NCI-H345 (cell line): ENCODE data around the gene TTC6.

Source experiments
- DNase-seq: peaks from one replicate; lab custom pipeline; 2025; lab: John Stamatoyannopoulos, UW

The TTC6 gene

DNA sequence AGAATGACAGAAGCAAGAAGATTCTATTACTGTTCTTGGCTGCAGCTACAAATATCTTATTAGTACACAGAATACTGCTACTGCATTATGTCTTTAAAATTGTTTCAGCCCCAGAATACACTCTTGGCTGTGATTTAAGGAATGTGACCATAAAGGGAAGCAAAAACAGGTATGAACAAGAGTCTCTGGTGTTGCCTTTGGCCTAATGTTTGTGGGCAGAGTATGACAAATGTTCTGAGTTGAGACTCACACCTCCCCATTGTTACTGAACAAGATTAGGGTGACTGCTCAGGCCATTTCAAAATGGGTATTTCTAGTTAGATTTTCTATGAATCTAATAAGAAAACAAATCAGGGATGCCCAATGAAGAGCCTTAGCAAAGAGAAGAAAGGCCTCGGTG is 28.5 kb downstream of the TTC6 start:
- DNase-seq, result no peak

DNA sequence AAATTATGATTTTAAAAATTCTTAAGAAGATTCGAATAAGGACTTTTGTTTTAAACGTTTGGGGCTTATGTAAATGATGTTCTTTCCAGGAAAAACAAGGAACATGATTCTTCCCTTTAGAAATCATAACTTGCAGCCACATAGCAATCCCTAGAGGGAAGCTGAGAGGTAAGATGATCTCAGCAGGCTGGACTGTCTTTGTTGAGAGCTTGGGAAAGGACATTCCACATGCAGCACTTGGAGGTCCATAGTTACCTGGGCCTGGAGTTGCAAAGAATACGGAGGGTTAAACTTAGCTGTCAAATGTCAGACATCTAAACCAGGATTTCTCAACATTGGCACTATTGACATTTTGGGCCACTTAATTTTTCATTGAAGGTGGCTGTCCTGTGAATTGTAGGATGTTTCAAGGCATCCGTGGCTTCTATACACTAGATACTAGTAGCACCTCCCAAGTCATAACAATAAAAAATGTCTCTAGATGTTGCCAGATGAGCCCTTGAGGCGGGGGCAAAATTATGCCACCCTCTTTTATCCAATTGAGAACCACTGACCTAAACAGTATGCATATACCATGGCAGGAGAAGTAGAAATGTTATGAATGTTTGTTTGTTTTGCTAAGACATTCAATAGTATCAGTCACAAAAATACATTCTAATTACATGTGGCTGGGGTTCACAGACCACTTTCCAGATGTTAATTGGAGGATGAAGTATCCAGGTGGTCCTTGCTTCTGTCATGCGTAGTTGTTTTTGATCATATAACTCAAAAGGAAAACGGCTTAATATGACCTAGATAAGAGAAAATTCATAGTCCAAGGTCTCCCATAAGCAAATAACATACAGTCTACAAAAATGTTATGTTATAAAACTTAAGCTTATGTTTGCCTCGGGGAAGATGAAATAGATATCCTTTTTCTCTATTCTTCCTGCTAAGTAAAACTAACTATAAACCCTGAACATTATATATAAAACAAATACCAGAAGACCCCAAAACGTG is 30.5 kb downstream of the TTC6 start:
- no peak for DNase-seq

DNA sequence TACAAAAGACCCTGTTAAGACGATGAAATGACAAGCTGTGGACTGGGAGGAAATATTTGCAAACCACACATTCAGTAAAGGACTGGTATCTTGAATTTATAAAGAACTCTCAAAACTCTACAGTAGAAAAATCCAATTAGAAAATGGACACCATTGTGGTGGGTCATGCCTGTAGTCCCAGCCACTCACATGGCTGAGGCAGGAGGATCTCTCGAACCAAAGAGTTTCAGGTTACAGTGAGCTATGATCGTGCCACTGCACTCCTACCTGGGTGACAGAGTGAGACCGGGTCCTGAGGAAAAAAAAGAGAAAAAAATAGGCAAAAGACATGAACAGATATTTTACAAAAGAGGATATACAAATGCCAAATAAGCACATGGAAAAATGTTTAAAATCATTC is 41.9 kb downstream of the TTC6 start:
- no peak for DNase-seq

GRCh38 chr14:37638599-37638998 is 43.2 kb downstream of the TTC6 start:
- DNase-seq, result no peak

DNA sequence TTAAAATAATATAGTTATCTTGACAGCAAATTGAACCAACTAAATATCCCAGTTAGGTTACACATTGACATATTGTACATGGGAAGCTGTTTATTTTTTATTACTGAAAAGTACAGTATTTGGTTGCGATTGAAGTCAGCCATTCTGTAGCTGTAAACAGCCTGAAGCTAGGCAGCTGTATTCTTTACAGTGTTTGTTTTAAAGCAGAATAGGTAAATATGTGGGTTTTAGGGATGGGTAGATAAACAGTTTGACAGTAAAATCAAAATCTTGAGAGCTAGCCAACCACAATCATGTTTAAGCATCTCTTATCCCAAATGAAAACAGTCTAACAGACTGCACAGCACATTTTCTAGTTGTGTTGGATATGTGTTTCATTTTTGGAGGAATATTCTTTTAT is 45.7 kb downstream of the TTC6 start:
- DNase-seq, result peak; percentile 34

DNA sequence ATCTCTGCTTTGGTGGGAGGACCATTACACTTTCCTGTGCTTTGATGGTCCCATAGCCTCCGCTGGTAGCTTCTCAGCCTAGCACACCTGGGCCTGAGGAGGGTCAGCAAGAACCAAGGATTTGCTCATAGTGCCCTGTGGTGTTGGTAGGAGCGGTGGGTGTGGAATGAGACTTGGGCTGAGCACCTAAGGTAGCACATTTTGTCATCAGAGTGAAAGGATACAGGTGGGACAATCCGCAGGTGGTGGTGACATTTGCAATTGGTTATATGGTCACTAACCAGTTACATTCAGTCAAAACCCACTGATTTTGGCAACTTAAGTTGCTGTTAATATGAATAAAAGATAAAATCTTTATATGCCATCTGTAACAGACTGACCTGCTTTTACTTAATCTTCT is 46.7 kb downstream of the TTC6 start:
- no peak for DNase-seq

- DNase-seq, result no peak
Observed at GRCh38 chr14:37643701-37644100, 48.3 kb downstream of the TTC6 start.
